Natural killer cell (primary cell): Measurements from ENCODE around the gene SELENOO. TPM values are rescaled to one million over a fixed set of nuclear protein-coding genes. Genes with fewer than 3 reads are reported as not detected.
A peak's percentile ranks its signal among the peaks of the same experiment; 100 is the strongest.

Source experiments
- ATAC-seq, 3 donors: fragments of 150-1000 bp in 2 of 3; fragments of 200-7000 bp in 1 of 3; cut with Tn5 transposase; 1 replicate in 1 of 3; 2 replicates in 2 of 3; pipeline ENCODE4 v1.10.0; 2021; ENCODE audit warnings: mild to moderate bottlenecking in 2 of 3, moderate library complexity in 2 of 3
- DNase-seq, 2 donors: peaks; one replicate each; pipeline versions ENCODE4 v3.0.0 to v3.0.0-alpha.2; 2013 to 2021; ENCODE audit warnings: mixed read lengths in 1 of 2
- H3K27ac ChIP-seq: one replicate; pipeline ENCODE4 v1.5.1; 2013; ENCODE audit warnings: mild to moderate bottlenecking, low read length
- H3K27me3 ChIP-seq: one replicate; pipeline ENCODE4 v1.6.1; 2013; ENCODE audit warnings: low read length; ENCODE audit not compliant: control insufficient read depth, insufficient read depth
- H3K36me3 ChIP-seq: one replicate; pipeline ENCODE4 v1.6.1; 2013; ENCODE audit warnings: low read length; ENCODE audit not compliant: control insufficient read depth, insufficient read depth
- H3K4me1 ChIP-seq: one replicate; pipeline ENCODE4 v1.6.1; 2013; ENCODE audit warnings: low read length; ENCODE audit not compliant: control insufficient read depth, insufficient read depth
- H3K4me3 ChIP-seq: one replicate; pipeline ENCODE4 v1.5.1; 2013; ENCODE audit warnings: low read length
- H3K9me3 ChIP-seq: one replicate; pipeline ENCODE4 v1.6.1; 2013; ENCODE audit warnings: low read length; ENCODE audit not compliant: control insufficient read depth, insufficient read depth
- H3K27ac Mint-ChIP-seq, 2 donors: one replicate each; pipeline ENCODE4 v1.8.0; 2022; ENCODE audit warnings: mild to moderate bottlenecking in 2 of 2, mixed read lengths in 2 of 2, moderate library complexity in 1 of 2
- H3K27me3 Mint-ChIP-seq, 2 donors: one replicate each; pipeline ENCODE4 v1.8.0; 2022; ENCODE audit warnings: low read depth in 2 of 2, mixed read lengths in 2 of 2
- H3K36me3 Mint-ChIP-seq: one replicate; pipeline ENCODE4 v1.8.0; 2022; ENCODE audit warnings: mixed read lengths
- H3K4me1 Mint-ChIP-seq, 2 donors: one replicate each; pipeline ENCODE4 v1.8.0; 2022; ENCODE audit warnings: mixed read lengths in 2 of 2
- H3K4me3 Mint-ChIP-seq: one replicate; pipeline ENCODE4 v1.8.0; 2022; ENCODE audit warnings: mild to moderate bottlenecking, moderate library complexity, mixed read lengths
- H3K9me3 Mint-ChIP-seq, 2 donors: one replicate each; pipeline ENCODE4 v1.8.0; 2022; ENCODE audit warnings: mixed read lengths in 2 of 2
- CTCF ChIP-seq: fragments of 200-600 bp; IDR thresholded peaks from one replicate; pipeline ENCODE4 v1.8.0; 2022; ENCODE audit warnings: antibody characterized with exemption
- WGBS: methylation state at CpG from one replicate; pipeline ENCODE4 v1.1.7; 2013; ENCODE audit warnings: missing lambda C conversion rate; ENCODE audit not compliant: insufficient coverage; 5-methylcytosine and 5-hydroxymethylcytosine counted together
- intact Hi-C: fragments of 100-400 bp; cut with micrococcal nuclease; formaldehyde crosslinking; loops from one replicate; pipeline ENCODE4 v1.14.2; 2022
- total RNA-seq, 4 donors: library from RNA; stranded (reverse); fragments of 120-200 nt in 1 of 4; gene quantifications; one replicate each; pipeline versions ENCODE4 v1.2.3 to v1.2.4, GENCODE V29; 2013 to 2022

SELENOO gene
- total RNA-seq, 3 donors from 2014 or later (not counting 1 experiment from before 2014, with no cell fraction given): 37.3 to 45.2 (median 37.6) TPM

- H3K4me1 ChIP-seq: peaks cover 84% of the 10 kb centered on the region
- no peaks in the 10 kb centered on the region for H3K9me3 ChIP-seq
- H3K27me3 Mint-ChIP-seq: no peaks in the 10 kb centered on the region
- H3K36me3 Mint-ChIP-seq: no peaks in the 10 kb centered on the region
- H3K4me1 Mint-ChIP-seq: peaks cover 40 to 54% of the 10 kb centered on the region in 2 donors
- peak; percentile 78 to 94 for DNase-seq
- intact Hi-C loops: loop anchor here (1.0 to 5.0 kb wide), 2 partner anchors 10 to 43 kb away; no protein-coding TSS in a partner anchor
- no peak for TF ChIP-seq CTCF
- H3K4me3 Mint-ChIP-seq: peak overlapping the region; percentile 96
- ATAC-seq: peak; percentile 47 to 61 (median 57)
- H3K27ac Mint-ChIP-seq: peak overlapping the region; percentile 94 to 99
- H3K4me3 ChIP-seq: peak overlapping the region; percentile 72
- H3K27ac ChIP-seq: peak overlapping the region; percentile 98
- H3K9me3 Mint-ChIP-seq: no peaks in the 10 kb centered on the region
- no peaks in the 10 kb centered on the region for H3K27me3 ChIP-seq
- WGBS: under 1% methylated on average over 43 of the region's 43 CpGs
- peaks cover 19% of the 10 kb centered on the region for H3K36me3 ChIP-seq
These were observed 10.4 kb upstream of the SELENOO start for GRCh38 chr22:50190182-50190940.

GRCh38 chr22:50190941-50191741 lies 9.7 kb upstream of the SELENOO start:
- peak; percentile 64 to 95 for DNase-seq
- H3K27ac Mint-ChIP-seq: peak overlapping the region; percentile 94 to 99
- H3K4me1 Mint-ChIP-seq: peaks cover 40 to 54% of the 10 kb centered on the region in 2 donors

GRCh38 chr22:50192436-50193204 lies 8.2 kb upstream of the SELENOO start:
- H3K27ac Mint-ChIP-seq: peak overlapping the region; percentile 94 to 99
- 29% methylated on average over 25 of the region's 25 CpGs for WGBS
- H3K4me1 Mint-ChIP-seq: peaks cover 30 to 41% of the 10 kb centered on the region in 2 donors
- H3K27me3 Mint-ChIP-seq: no peaks in the 10 kb centered on the region
- Histone ChIP-seq H3K9me3 (no peaks in the 10 kb centered on the region), H3K27me3 (no peaks in the 10 kb centered on the region), H3K27ac (peak overlapping the region; percentile 98), H3K36me3 (peaks cover 35% of the 10 kb centered on the region), H3K4me1 (peaks cover 70% of the 10 kb centered on the region), H3K4me3 (no peak overlapping the region)
- intact Hi-C loops: loop anchor here (5.0 kb wide), 1 partner anchor 45 kb away; no protein-coding TSS in a partner anchor
- ATAC-seq (no peak), DNase-seq (peak in 1 of 2 donors; percentile 79)
- H3K9me3 Mint-ChIP-seq: no peaks in the 10 kb centered on the region
- peak overlapping the region; percentile 96 for H3K4me3 Mint-ChIP-seq
- no peak for TF ChIP-seq CTCF
- H3K36me3 Mint-ChIP-seq: no peaks in the 10 kb centered on the region

More at GRCh38 chr22:50190941-50191741, 9.7 kb upstream of the SELENOO start:
- no peaks in the 10 kb centered on the region for H3K9me3 ChIP-seq
- H3K27me3 ChIP-seq: no peaks in the 10 kb centered on the region
- H3K27ac ChIP-seq: peak overlapping the region; percentile 98
- H3K4me1 ChIP-seq: peaks cover 82% of the 10 kb centered on the region
- intact Hi-C loops: loop anchor here (1.0 to 5.0 kb wide), 2 partner anchors 9 to 44 kb away; no protein-coding TSS in a partner anchor
- H3K36me3 ChIP-seq: peaks cover 23% of the 10 kb centered on the region
- Mint-ChIP-seq H3K9me3 (no peaks in the 10 kb centered on the region), H3K36me3 (no peaks in the 10 kb centered on the region), H3K4me3 (peak overlapping the region; percentile 96), H3K27me3 (no peaks in the 10 kb centered on the region)
- TF ChIP-seq CTCF: no peak
- H3K4me3 ChIP-seq: peak overlapping the region; percentile 72
- ATAC-seq: peak; percentile 60 to 81 (median 66)
- WGBS: 0% methylated on average over 18 of the region's 18 CpGs
